Placental pericyte (primary cell): ENCODE measurements around the gene CNPY2. TPM values are rescaled to one million over a fixed set of nuclear protein-coding genes. Genes with fewer than 3 reads are reported as not detected.

Experiments used
- small RNA-seq: library from RNA; depleted of rRNA; stranded (forward); fragments of <200 nt; gene quantifications from one replicate; pipeline ENCODE3, GENCODE V24; 2012; ENCODE audit warnings: low replicate concordance
- total RNA-seq: library from RNA; depleted of rRNA; stranded (reverse); fragments of >200 nt; gene quantifications from 2 replicates; pipeline ENCODE4 v1.2.3, GENCODE V29; 2012

The CNPY2 gene
- 84.8 and 105 TPM in 2 replicates for total RNA-seq

DNA sequence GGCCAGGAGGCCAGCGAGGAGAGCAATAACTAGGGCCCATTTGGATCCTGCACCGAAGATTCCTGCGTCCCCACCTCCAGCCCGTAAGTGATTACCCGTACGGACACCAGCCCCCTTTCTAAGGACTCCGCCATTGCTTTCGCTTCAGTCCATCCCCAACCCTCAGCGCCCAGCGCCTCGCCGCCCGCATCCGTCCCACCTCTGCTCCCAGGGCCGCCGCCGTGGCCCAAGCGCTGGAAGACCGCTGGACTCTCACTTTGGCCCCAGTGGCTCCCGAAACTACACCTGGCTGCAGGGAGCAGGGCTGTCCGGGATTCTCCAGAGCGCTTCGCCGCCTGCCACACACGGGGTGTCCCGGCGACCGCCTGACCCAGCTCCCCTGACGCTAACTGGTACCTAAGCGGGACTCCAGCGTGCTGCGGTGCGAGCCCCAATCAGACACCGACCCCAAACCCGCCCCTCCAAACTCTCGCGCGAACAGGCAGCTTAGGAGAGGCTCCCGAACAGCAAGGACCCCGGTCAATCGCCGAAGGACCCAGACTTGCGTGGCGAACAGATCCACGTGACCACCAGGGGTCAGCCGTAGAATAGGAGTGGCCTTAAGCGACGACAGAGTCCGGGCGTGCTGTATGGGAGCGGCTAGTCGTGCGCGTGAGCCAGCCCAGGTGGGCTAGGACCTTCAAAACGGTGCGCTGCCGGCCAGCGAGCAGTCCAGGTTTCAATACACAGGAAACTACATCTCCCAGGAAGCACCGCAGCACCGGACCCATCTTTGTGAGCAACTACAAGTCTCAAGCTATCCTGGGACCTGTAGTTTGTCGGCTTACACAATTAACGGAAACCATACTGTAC, at the start of gene CNPY2:
Gene CNPY2, minus strand, starts transcription at position 367 of the 852 bp plus-strand sequence. CDS start 771 bp downstream, outside the sequence.

DNA sequence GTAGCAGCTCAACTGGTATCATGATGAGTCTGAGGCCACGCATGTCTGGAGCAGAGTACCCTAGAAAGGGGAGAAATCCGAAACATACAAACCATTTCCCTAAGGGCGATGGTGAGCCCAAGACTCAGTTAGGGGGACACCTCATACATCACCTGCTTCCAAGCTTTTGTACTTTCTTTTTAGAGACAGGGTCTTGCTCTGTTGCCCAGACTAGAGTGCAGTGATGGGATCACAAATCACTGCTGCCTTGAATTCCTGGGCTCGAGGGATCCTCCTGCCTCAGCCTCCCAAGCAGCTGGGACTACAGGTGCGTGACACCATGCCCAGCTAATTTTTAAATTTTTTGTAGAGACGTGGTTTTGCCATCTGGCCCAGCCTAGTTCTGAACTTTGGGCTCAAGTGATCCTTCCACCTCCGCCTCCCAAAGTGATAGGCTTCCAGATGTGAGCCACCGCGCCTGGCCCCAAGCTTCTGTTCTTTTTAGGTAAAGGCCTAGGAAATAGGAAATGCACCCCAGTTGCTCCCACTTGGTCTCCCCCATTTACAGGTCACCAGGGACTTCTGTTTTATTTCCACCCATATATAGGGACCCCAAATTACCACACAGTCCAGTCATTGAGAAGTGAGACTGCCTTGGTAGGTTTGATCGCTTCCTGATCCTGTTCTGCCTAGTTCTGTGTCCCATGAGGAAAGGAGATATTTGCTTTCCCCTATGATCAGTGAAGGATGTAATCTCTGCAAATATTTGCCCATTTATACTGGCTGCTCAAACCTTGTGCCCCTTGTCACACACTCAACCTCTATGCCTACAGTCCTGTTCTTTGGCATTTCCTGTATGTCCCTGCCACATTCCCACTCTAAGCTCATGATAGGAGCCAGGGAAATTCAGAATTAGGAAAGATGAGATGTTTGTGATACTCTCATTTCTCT, 46.6 kb upstream of the CNPY2 start, which contains the start of gene APOF:
Gene APOF, minus strand, starts transcription at position 728 of the 930 bp plus-strand sequence. Its CDS starts 112 bp downstream, at position 616.

DNA sequence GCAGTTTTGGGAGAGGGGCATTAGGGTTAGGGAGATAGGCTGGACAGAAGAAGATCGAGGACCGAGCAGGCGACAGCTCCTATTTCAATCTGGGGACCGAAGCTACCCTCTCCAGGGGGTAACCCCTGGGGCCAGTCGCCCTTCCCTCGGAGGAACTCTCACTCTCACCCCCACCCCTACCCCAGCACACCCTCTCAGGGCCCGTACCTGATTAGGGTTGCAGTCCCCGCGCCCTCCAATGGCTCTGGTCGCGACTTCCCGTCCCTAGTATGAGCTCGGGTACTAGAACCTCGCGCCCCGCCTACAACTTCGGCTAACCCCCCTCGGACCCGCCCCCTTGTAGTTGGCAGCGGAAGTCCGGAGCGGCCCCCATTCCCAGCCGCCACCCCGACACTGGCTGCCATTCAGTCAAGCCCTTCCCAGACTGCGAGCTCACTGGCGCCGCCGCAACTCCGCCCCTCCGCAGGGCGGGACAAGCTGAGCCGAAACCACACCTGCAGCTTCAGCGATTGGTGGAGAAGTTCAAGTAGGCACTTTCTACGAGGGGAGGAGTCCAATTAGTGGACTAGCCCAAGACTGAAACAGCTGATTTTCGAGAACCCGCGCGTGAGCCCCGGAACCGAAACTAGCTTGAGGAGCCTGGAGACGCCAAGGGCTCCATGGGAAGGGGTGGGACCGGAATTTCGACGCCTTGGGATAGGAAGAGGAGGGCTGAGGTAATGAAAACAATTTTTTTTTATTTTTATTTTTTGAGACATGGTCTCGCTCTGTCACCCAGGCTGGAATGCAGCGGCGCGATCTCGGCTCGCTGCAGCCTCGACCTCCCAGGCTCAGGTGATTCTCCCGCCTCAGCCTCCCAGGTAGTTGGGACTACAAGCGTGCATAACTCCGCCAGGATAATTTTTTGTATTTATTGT, 44.3 kb upstream of the CNPY2 start, which contains the start of gene STAT2:
Gene STAT2, minus strand, starts transcription at position 257 of the 917 bp plus-strand sequence. CDS start 3,536 bp downstream, outside the sequence.

GRCh38 chr12:56338308-56339157, 22.7 kb upstream of the CNPY2 start, which contains the start of gene IL23A:
TSS of gene IL23A (plus strand) at chr12:56338884. CDS start at chr12:56339045, 161 bp downstream.

GRCh38 chr12:56333679-56334489, 18.1 kb upstream of the CNPY2 start, which contains the start of gene PAN2:
TSS of gene PAN2 (minus strand) at chr12:56334000. CDS start at chr12:56333094, 906 bp downstream.

GRCh38 chr12:56299853-56300643, 15.7 kb downstream of the CNPY2 start, which contains the start of gene CS:
TSS of gene CS (minus strand) at chr12:56300330. CDS start at chr12:56300201, 129 bp downstream.

GRCh38 chr12:56266693-56267442, 48.9 kb downstream of the CNPY2 start, which contains the start of gene COQ10A:
TSS of gene COQ10A (plus strand) at chr12:56266942. CDS start at chr12:56267119, 177 bp downstream.

Small RNAs within 50 kb of the gene (small RNA-seq; reads per million reads assigned to genes)
- 0.20 reads per million for gene RNU7-40P

Other genes starting within 250 kb of the CNPY2 start
- under 0.01 and 0.22 TPM in 2 replicates for gene ERBB3, start 235.8 kb downstream of the CNPY2 start, total RNA-seq
- 136 and 194 TPM in 2 replicates for gene PA2G4, start 211.4 kb downstream of the CNPY2 start, total RNA-seq
- gene RPL41, start 199.4 kb downstream of the CNPY2 start, total RNA-seq: 918 and 4,761 TPM in 2 replicates
- 5.0 and 7.4 TPM in 2 replicates for gene ZC3H10, start 197.7 kb downstream of the CNPY2 start, total RNA-seq
- 334 and 363 TPM in 2 replicates for gene ESYT1, start 187.7 kb downstream of the CNPY2 start, total RNA-seq
- 39.5 and 81.2 TPM in 2 replicates for gene MYL6B, start 163.4 kb downstream of the CNPY2 start, total RNA-seq
- 1,095 and 1,312 TPM in 2 replicates for gene MYL6, start 157.6 kb downstream of the CNPY2 start, total RNA-seq
- gene SMARCC2, start 126.5 kb downstream of the CNPY2 start, total RNA-seq: 45.4 and 50.1 TPM in 2 replicates
- gene RNF41, start 94.1 kb downstream of the CNPY2 start, total RNA-seq: 104 and 236 TPM in 2 replicates
- 26.3 and 42.1 TPM in 2 replicates for gene NABP2, start 91.6 kb downstream of the CNPY2 start, total RNA-seq
- gene SLC39A5, start 85.9 kb downstream of the CNPY2 start, total RNA-seq: not detected in 2 replicates
- gene ANKRD52, start 57.6 kb downstream of the CNPY2 start, total RNA-seq: 21.2 and 39.4 TPM in 2 replicates
- gene COQ10A, start 49.0 kb downstream of the CNPY2 start, total RNA-seq: 10.3 and 14.9 TPM in 2 replicates
- 83.4 and 160 TPM in 2 replicates for gene CS, start 15.7 kb downstream of the CNPY2 start, total RNA-seq
- gene PAN2, start 18.0 kb upstream of the CNPY2 start, total RNA-seq: 13.6 and 20.6 TPM in 2 replicates
- gene IL23A, start 22.9 kb upstream of the CNPY2 start, total RNA-seq: not detected in 2 replicates
- 271 and 396 TPM in 2 replicates for gene STAT2, start 44.1 kb upstream of the CNPY2 start, total RNA-seq
- not detected in 2 replicates for gene APOF, start 46.9 kb upstream of the CNPY2 start, total RNA-seq
- 2.0 and 21.9 TPM in 2 replicates for gene TIMELESS, start 133.4 kb upstream of the CNPY2 start, total RNA-seq
- not detected in 2 replicates for gene MIP, start 138.7 kb upstream of the CNPY2 start, total RNA-seq
- gene SPRYD4, start 152.6 kb upstream of the CNPY2 start, total RNA-seq: 1.8 and 2.7 TPM in 2 replicates
- not detected in 2 replicates for gene GLS2, start 172.2 kb upstream of the CNPY2 start, total RNA-seq
- gene RBMS2, start 205.8 kb upstream of the CNPY2 start, total RNA-seq: 13.8 and 39.8 TPM in 2 replicates